NCI-H82 (cell line): ENCODE results near the gene MTA2.

Experiments used
- DNase-seq: peaks from one replicate; lab custom pipeline; 2025; lab: John Stamatoyannopoulos, UW

The MTA2 gene

DNA sequence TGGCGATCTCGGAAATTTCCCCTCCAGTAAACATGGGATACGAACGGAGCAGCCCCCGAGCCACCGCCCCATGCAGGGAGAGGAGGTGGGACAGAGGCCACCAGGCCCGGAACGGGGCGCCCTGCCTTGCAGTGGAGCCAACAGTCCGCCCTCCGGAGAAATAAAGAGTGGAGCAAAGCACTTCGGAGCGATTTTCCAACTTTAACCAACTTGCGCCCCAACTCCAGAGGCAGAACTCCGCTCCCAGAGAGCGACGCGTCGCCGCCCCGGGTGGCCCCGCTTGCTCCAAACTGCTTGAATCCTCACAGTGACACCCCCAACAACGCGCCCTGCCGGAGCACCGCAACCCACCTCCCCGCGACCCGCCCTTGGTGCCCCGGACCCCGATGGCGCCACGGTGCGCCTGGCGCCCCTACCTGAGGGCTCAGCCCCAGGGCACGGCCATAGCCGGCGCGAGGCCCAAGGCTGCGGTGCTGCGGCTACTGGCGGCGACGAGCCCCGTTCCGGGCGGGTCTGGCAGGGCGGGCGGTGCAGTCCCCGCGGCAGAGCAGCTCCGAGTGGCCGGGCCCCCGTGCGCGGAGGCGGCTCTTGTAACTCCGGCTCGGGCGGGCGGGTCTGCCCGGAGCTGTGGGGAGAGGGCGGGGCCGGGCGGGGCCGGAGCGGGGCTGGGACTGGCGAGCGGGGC lies 55.3 kb downstream of the MTA2 start, which contains the start of gene AHNAK:
Gene AHNAK, minus strand, starts transcription at position 563 of the 685 bp plus-strand sequence. CDS start 10,708 bp downstream, outside the sequence.
- DNase-seq: peak; percentile 43

DNA sequence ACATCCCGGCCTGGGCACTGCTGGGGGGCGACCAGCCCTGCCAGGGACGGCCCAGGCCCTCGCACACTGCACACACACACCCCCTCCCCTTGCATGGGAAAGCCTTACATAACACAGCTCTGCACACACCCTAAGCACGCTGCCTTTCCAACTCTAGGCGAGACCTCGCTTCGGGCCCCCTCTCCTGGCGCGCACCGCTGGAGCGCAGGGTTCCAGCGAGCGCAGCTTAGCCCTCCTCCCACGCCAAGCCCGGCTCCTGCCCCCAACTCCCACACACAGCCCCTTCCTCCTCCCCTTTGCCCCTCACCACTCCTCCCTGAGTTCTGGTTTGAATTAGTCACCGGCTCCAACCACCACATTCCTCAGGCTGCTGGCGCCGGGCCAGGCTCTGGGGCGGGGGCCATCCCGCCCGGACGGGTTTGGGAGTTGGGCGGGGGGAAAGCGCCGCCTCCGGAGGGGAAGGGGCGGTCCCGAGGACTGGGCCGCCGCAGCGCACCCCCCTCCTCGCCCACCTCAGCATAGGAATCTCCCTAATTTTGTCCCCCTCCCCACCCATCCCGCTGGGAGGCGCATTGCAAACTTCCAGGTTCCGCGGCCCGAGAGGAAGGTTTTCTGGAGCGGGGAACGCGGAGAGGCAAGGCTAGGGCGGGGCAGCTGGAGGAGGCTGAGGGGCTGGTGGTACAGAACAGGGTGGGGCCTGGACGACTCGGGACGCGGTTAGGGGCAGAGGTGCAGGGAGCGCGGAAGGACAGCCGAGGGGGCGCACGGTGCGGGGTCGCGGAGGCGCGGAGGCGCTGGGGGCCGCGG lies 56.0 kb downstream of the MTA2 start:
- peak; percentile 48 for DNase-seq

DNA sequence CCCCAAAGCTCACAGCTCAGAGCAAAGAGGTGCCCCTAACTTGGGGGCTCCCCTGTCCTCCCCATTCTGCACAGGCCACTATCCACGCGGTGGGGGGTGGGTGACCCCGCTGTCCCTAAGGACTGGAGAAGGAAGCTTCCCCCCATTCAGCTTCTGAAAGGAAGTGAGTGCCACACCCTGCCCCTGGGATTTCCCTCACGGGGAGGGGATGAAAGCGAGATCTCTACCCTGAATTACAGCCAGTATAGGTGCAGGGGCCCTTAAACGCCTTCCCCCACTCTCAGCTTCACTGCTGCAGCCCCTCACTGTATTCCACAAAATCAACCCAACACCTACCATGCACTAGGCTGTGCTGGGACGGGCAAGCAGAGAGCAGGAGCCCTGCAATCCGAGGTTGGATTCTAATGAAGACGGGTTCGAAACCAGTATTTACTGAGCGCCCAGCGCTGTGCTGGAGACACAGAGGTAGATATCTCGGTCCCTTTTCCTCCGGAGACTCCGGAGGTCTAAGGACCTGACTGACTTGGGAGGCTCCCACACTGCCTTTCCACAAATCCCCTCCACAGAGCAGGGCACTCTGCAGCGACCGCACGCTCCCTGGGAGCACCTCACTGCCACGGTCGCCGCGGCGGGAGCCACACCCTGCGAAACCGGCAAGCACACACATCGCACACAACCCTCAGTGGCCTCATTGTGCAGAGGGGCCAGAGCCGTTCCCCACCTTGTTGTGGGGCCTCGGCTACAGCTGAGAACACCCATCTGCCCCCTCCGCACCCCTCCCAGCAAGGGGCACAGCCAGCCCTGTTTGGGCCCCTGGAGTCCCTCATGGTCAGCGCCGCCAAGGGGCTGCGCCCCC lies 56.9 kb downstream of the MTA2 start:
- peak; percentile 20 for DNase-seq

DNA sequence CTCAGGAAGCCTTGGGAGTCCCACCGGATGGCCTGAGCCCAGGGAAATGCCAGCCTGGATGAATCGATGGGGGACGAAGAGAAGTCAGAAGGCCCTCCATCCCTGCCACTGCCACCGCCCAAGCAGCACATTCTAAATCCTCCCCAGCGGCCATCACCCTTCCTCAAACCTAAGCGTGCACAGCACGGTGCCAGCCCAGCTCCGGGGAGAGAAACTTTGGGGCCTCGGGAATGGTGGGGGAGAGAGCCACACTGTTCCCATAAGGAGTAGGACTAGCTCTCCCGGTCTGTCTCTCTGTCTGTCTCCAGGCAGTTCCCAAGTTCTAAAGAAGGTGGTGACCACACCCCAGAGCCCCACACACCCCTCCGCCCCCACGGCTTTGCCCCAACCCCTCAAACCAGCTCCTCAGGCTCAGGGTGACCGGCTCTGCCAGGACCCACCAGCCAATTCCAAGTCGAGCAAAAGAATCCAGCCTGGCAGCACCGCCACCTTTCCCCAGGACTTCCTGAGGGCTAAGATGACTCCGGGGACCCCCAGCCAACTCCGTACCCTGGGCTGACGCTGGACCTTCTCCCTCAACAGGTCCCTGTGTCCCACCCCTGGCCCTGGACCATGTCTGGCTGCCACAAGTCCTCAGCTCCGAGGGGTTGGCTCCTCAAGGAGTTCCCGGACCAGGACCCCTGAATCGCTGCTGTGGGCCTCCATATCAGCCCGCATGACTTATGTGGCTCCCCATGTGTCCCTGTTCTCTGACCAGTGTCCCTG lies 57.8 kb downstream of the MTA2 start:
- DNase-seq: no peak
